Caco-2 (cell line): ENCODE results near the gene MAP4K4. TPM values are rescaled to one million over a fixed set of nuclear protein-coding genes. Genes with fewer than 3 reads are reported as not detected.

ENCODE experiments used
- BruUV-seq: library from RNA; stranded (reverse); fragments of 400-500 nt; replicated peaks from 2 replicates; lab custom pipeline; 2021; lab: Mats Ljungman, UMichigan
- CTCF ChIA-PET: fragments of 300-600 bp; sonication (Branson Sonifier 250); formaldehyde crosslinking; loops from one replicate; lab custom pipeline; 2022; ENCODE audit warnings: antibody characterized with exemption; lab: Charles Lee
- POLR2A ChIA-PET: fragments of 300-600 bp; sonication (Branson Sonifier 250); formaldehyde crosslinking; loops from one replicate; lab custom pipeline; 2022; ENCODE audit warnings: antibody characterized with exemption; lab: Charles Lee
- DNase-seq, 2 experiments: peaks; one replicate each; pipeline versions ENCODE4 v3.0.0 to v3.0.0-alpha.2; 2020 to 2022
- H3K27me3 ChIP-seq: replicated peaks from 2 replicates; pipeline ENCODE4 v1.6.0; 2011; ENCODE audit warnings: low read length; ENCODE audit not compliant: control insufficient read depth, insufficient read depth
- H3K36me3 ChIP-seq: 2 replicates; pipeline ENCODE4 v1.5.1; 2011; ENCODE audit warnings: low read length; ENCODE audit not compliant: control insufficient read depth, insufficient read depth
- H3K4me1 ChIP-seq: fragments of 250-450 bp; sonication (Bioruptor Pico); 2 replicates; pipeline ENCODE4 v1.5.1; 2020; ENCODE audit warnings: mild to moderate bottlenecking
- H3K4me3 ChIP-seq: 2 replicates; pipeline ENCODE4 v1.5.1; 2011; ENCODE audit warnings: low read depth, mild to moderate bottlenecking, control low read depth, low read length
- H3K9me3 ChIP-seq: fragments of 250-450 bp; sonication (Bioruptor Pico); 2 replicates; pipeline ENCODE4 v1.5.1; 2020; ENCODE audit warnings: mild to moderate bottlenecking, moderate library complexity
- H3K27ac Mint-ChIP-seq: one replicate; pipeline ENCODE4 v1.8.0; 2022; ENCODE audit warnings: mixed read lengths; ENCODE audit not compliant: unreplicated experiment
- H3K27me3 Mint-ChIP-seq: one replicate; pipeline ENCODE4 v1.8.0; 2022; ENCODE audit warnings: mixed read lengths; ENCODE audit not compliant: insufficient read depth, unreplicated experiment
- H3K36me3 Mint-ChIP-seq: one replicate; pipeline ENCODE4 v1.8.0; 2022; ENCODE audit warnings: mild to moderate bottlenecking, mixed read lengths; ENCODE audit not compliant: insufficient read depth, unreplicated experiment
- H3K4me1 Mint-ChIP-seq: one replicate; pipeline ENCODE4 v1.8.0; 2022; ENCODE audit warnings: low read depth, mixed read lengths; ENCODE audit not compliant: unreplicated experiment
- H3K4me3 Mint-ChIP-seq: one replicate; pipeline ENCODE4 v1.8.0; 2022; ENCODE audit warnings: mild to moderate bottlenecking, moderate library complexity, mixed read lengths; ENCODE audit not compliant: unreplicated experiment
- H3K9me3 Mint-ChIP-seq: one replicate; pipeline ENCODE4 v1.8.0; 2022; ENCODE audit warnings: mixed read lengths; ENCODE audit not compliant: unreplicated experiment
- intact Hi-C: fragments of 100-400 bp; cut with micrococcal nuclease; formaldehyde crosslinking; loops from one replicate; pipeline ENCODE4 v1.10.0; 2022; ENCODE audit not compliant: unreplicated experiment
- total RNA-seq: library from RNA; stranded (reverse); gene quantifications from 2 replicates; pipeline ENCODE4 v1.2.3, GENCODE V29; 2022
- TF ChIP-seq, protein P1 (sequence below), 2 experiments: fragments of 200-600 bp in 1 of 2; IDR thresholded peaks; 1 replicate in 1 of 2; 2 replicates in 1 of 2; pipeline versions ENCODE4 v1.5.1 to v1.8.0; 2011 to 2022; ENCODE audit warnings: antibody characterized with exemption in 1 of 2, control low read depth in 1 of 2, inconsistent platforms in 1 of 2, low read depth in 1 of 2, low read length in 1 of 2, mild to moderate bottlenecking in 1 of 2, moderate library complexity in 1 of 2; ENCODE audit not compliant: insufficient read depth in 1 of 2, severe bottlenecking in 1 of 2, unreplicated experiment in 1 of 2

The MAP4K4 gene
- total RNA-seq, 1 experiment from 2014 or later: 257 TPM

GRCh38 chr2:101692041-101692440 is 5.5 kb upstream of the MAP4K4 start:
- no peaks in the 10 kb centered on the region for H3K27me3 ChIP-seq
- TF ChIP-seq, protein P1, sequence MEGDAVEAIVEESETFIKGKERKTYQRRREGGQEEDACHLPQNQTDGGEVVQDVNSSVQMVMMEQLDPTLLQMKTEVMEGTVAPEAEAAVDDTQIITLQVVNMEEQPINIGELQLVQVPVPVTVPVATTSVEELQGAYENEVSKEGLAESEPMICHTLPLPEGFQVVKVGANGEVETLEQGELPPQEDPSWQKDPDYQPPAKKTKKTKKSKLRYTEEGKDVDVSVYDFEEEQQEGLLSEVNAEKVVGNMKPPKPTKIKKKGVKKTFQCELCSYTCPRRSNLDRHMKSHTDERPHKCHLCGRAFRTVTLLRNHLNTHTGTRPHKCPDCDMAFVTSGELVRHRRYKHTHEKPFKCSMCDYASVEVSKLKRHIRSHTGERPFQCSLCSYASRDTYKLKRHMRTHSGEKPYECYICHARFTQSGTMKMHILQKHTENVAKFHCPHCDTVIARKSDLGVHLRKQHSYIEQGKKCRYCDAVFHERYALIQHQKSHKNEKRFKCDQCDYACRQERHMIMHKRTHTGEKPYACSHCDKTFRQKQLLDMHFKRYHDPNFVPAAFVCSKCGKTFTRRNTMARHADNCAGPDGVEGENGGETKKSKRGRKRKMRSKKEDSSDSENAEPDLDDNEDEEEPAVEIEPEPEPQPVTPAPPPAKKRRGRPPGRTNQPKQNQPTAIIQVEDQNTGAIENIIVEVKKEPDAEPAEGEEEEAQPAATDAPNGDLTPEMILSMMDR (IDR thresholded peaks at IDR 0.05; ENCODE audit: insufficient read depth in 1 of 2, low read depth in 1 of 2, low read length in 1 of 2, severe bottlenecking in 1 of 2, unreplicated experiment in 1 of 2): no peak
- POLR2A ChIA-PET: no interaction called here
- Mint-ChIP-seq H3K9me3 (no peaks in the 10 kb centered on the region), H3K27ac (no peak overlapping the region), H3K27me3 (no peaks in the 10 kb centered on the region), H3K36me3 (no peaks in the 10 kb centered on the region), H3K4me3 (no peak overlapping the region), H3K4me1 (peaks cover 25% of the 10 kb centered on the region)
- H3K9me3 ChIP-seq: no peaks in the 10 kb centered on the region
- H3K4me3 ChIP-seq: no peak overlapping the region
- no peaks in the 10 kb centered on the region; the same call in 1 of the 2 replicates for H3K36me3 ChIP-seq
- intact Hi-C loops: no loop called here
- DNase-seq: no peak
- peaks cover 33% of the 10 kb centered on the region for H3K4me1 ChIP-seq
- CTCF ChIA-PET: no interaction called here
- BruUV-seq: no TSS peak

- Mint-ChIP-seq H3K4me1 (peaks cover 25% of the 10 kb centered on the region), H3K27me3 (no peaks in the 10 kb centered on the region), H3K27ac (no peak overlapping the region), H3K9me3 (no peaks in the 10 kb centered on the region), H3K36me3 (no peaks in the 10 kb centered on the region), H3K4me3 (no peak overlapping the region)
- H3K4me1 ChIP-seq: peaks cover 33% of the 10 kb centered on the region
- H3K36me3 ChIP-seq: no peaks in the 10 kb centered on the region; the same call in 1 of the 2 replicates
- no peaks in the 10 kb centered on the region for H3K27me3 ChIP-seq
- BruUV-seq: no TSS peak
- no peak for DNase-seq
- ChIA-PET POLR2A (no interaction called here), CTCF (no interaction called here)
- intact Hi-C loops: no loop called here
- no peaks in the 10 kb centered on the region for H3K9me3 ChIP-seq
- no peak overlapping the region for H3K4me3 ChIP-seq
- TF ChIP-seq, protein P1 (IDR thresholded peaks at IDR 0.05; ENCODE audit: insufficient read depth in 1 of 2, low read depth in 1 of 2, low read length in 1 of 2, severe bottlenecking in 1 of 2, unreplicated experiment in 1 of 2): no peak
Observed at GRCh38 chr2:101692766-101693165, 4.7 kb upstream of the MAP4K4 start.

- no peak overlapping the region for H3K4me3 Mint-ChIP-seq
- H3K4me1 Mint-ChIP-seq: peaks cover 25% of the 10 kb centered on the region
- DNase-seq: no peak
- no peaks in the 10 kb centered on the region; the same call in 1 of the 2 replicates for H3K36me3 ChIP-seq
- H3K4me3 ChIP-seq: no peak overlapping the region
- BruUV-seq: no TSS peak
- H3K27ac Mint-ChIP-seq: no peak overlapping the region
- intact Hi-C loops: no loop called here
- H3K36me3 Mint-ChIP-seq: no peaks in the 10 kb centered on the region
- ChIA-PET POLR2A (no interaction called here), CTCF (no interaction called here)
- H3K4me1 ChIP-seq: peaks cover 28% of the 10 kb centered on the region
- TF ChIP-seq, protein P1 (IDR thresholded peaks at IDR 0.05; ENCODE audit: insufficient read depth in 1 of 2, low read depth in 1 of 2, low read length in 1 of 2, severe bottlenecking in 1 of 2, unreplicated experiment in 1 of 2): no peak
- no peaks in the 10 kb centered on the region for H3K27me3 ChIP-seq
- no peaks in the 10 kb centered on the region for H3K9me3 Mint-ChIP-seq
- H3K27me3 Mint-ChIP-seq: no peaks in the 10 kb centered on the region
- no peaks in the 10 kb centered on the region for H3K9me3 ChIP-seq
Observed at GRCh38 chr2:101693991-101694588, 3.4 kb upstream of the MAP4K4 start.
